Kidney epithelial cell (primary cell): Measurements from ENCODE around the gene TMEM184A. TPM values are rescaled to one million over a fixed set of nuclear protein-coding genes. Genes with fewer than 3 reads are reported as not detected.

Experiments used
- DNase-seq: peaks from one replicate; pipeline ENCODE4 v3.0.0-alpha.2; 2010; ENCODE audit warnings: low read depth
- H3K27me3 ChIP-seq: 2 replicates; pipeline ENCODE4 v1.6.0; 2011; ENCODE audit warnings: low read length; ENCODE audit not compliant: control insufficient read depth, insufficient read depth
- H3K36me3 ChIP-seq: 2 replicates; pipeline ENCODE4 v1.5.1; 2011; ENCODE audit warnings: low read length; ENCODE audit not compliant: control insufficient read depth, insufficient read depth
- H3K4me3 ChIP-seq: 2 replicates; pipeline ENCODE4 v1.5.1; 2011; ENCODE audit warnings: low read depth, mild to moderate bottlenecking, control low read depth, low read length
- CTCF ChIP-seq: IDR thresholded peaks from 2 replicates; pipeline ENCODE4 v1.5.1; 2011; ENCODE audit warnings: mild to moderate bottlenecking, moderate library complexity, low read length, control low read depth, inconsistent platforms; ENCODE audit not compliant: insufficient read depth, poor library complexity, severe bottlenecking
- total RNA-seq: library from RNA; depleted of rRNA; stranded (reverse); fragments of >200 nt; gene quantifications from 2 replicates; pipeline ENCODE4 v1.2.3, GENCODE V29; 2015

The TMEM184A gene
- total RNA-seq, 1 donor from 2014 or later = 5.7 TPM

- DNase-seq = no peak
- Histone ChIP-seq H3K27me3 (no peaks in the 10 kb centered on the region), H3K36me3 (peaks cover 1% of the 10 kb centered on the region), H3K4me3 (no peak overlapping the region)
- TF ChIP-seq CTCF = no peak
Measured at GRCh38 chr7:1494866-1495563, 61.0 kb downstream of the TMEM184A start.

GRCh38 chr7:1494447-1494846, 61.6 kb downstream of the TMEM184A start:
- TF ChIP-seq CTCF = no peak
- Histone ChIP-seq H3K36me3 (peaks cover 1% of the 10 kb centered on the region), H3K27me3 (no peaks in the 10 kb centered on the region), H3K4me3 (no peak overlapping the region)
- DNase-seq = no peak

DNA sequence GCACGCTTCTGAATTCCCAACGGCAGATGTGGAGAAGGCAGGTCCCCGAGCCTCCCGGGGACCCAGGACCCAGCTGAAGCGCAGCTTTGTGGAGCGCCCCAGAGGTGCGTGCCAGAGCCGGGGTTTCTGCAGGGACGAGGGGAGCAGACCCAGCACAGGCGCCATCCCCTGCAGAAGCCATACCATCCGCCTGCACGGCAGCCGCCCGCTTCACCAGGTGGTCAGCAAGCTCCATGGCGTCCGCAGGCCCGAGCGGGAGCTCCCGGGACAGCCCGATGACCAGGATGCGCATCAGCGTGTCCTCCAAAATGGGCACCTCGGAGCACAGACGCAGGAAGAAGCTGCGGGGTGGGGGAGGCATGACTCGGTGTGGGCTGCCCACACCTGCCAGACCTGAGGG, 62.4 kb downstream of the TMEM184A start:
- Histone ChIP-seq H3K4me3 (no peak overlapping the region), H3K36me3 (peaks cover 1% of the 10 kb centered on the region), H3K27me3 (no peaks in the 10 kb centered on the region)
- no peak for TF ChIP-seq CTCF
- no peak for DNase-seq

- no peaks in the 10 kb centered on the region for H3K27me3 ChIP-seq
- H3K36me3 ChIP-seq = peaks cover 1% of the 10 kb centered on the region
- TF ChIP-seq CTCF = no peak
- no peak for DNase-seq
- H3K4me3 ChIP-seq = no peak overlapping the region
Measured at GRCh38 chr7:1493129-1493528, 62.9 kb downstream of the TMEM184A start.

DNA sequence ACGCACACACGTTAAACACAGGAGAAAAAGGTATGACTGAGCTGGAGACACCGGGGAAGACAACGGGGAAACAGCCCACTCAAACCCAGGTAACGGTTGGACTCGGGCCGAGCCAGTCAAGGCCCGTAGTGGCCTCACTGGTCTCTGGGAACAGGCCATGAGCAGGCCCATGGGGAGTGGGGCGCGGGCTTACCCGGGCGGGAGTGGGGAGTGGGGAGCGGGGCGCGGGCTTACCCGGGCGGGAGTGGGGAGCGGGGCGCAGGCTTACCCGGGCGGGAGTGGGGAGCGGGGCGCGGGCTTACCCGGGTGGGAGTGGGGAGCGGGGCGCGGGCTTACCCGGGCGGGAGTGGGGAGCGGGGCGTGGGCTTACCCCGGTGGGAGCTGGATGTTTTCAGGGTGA, 63.4 kb downstream of the TMEM184A start:
- no peak overlapping the region for H3K4me3 ChIP-seq
- no peaks in the 10 kb centered on the region for H3K27me3 ChIP-seq
- peaks cover 1% of the 10 kb centered on the region for H3K36me3 ChIP-seq
- DNase-seq = no peak
- TF ChIP-seq CTCF = no peak

Other genes with a start within 250 kb of the TMEM184A start
- 13.5 and 14.7 TPM in 2 replicates for gene MICALL2, start 96.7 kb downstream of the TMEM184A start, total RNA-seq
- 84.3 and 109 TPM in 2 replicates for gene INTS1, start 51.8 kb downstream of the TMEM184A start, total RNA-seq
- 20.1 and 20.4 TPM in 2 replicates for gene MAFK, start 25.5 kb downstream of the TMEM184A start, total RNA-seq
- gene PSMG3, start 13.8 kb upstream of the TMEM184A start, total RNA-seq = 73.9 and 79.8 TPM in 2 replicates
- gene ELFN1, start 114.1 kb upstream of the TMEM184A start, total RNA-seq = 0.55 and 0.71 TPM in 2 replicates